Measurements from ENCODE around the gene CACNA2D4.

The CACNA2D4 gene

DNA sequence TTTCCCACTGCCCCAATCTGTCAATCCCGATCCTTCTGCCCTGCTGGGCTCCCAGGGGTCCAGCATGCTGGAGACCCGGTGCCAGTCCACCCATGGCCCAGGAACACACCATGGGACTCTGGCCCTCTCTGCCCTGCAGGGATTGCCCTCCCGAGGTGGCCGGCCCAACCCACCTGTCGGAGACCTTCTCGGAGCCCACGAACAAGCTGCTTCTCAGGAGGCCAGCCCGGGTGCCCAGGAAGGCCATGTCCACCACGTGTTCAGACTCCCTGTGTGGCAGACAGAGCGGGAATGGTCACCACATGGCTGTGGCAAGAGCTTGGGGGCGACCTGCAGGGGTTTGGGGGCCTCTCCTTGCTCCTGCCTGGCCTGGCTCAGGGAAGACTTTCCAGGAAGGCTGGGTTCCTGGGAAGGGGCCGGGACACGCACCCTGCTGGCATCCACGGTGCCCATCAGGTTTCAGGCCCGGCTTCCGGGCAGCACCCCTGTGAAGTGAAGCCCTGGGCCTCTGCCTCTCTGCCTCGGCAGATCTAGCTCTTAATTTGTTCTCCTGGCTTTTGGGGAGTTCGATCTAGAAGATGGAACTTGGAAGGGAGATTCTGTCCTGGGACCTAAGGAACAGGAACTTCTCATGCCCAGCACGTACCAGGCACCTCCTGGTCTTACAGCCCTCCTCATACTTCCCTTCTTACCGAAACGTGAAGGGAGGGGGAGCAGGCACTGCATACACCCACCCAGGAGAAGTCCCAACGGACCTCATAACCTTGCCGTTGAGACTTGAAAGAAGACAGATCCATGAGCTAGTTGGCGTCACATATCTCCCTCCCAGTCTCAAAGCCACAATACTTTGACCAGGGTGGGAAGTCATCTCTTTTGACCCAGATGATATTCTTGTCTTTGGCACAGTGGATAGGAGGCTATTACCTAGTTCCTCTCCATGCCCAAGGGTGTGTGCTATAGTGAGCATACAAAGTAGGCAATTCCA, 71.7 kb downstream of the CACNA2D4 start:
- no peak for DNase-seq (ENCODE audit: low read depth in 1 of 2, low spot score in 1 of 2)

DNA sequence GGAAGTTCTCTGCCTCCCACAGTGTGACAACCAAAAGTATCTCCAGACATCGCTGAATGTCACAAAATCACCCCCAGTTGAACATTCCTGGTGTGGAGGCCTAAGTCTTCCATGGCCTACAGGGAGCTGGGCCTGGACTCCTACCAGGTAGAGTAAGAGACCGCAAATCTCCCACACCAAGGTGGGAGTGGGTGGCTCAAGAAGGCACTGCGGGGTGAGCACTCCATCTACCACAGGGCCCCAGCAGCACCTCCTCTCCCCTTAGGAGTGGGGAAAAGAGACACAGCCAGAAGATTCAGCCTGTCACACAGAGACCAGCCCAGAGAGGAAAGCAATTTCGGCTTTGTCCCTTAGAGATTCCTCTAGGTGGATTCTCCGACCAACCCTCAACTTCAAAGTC, 72.6 kb downstream of the CACNA2D4 start:
- no peak for DNase-seq (ENCODE audit: low read depth in 1 of 2, low spot score in 1 of 2)

DNA sequence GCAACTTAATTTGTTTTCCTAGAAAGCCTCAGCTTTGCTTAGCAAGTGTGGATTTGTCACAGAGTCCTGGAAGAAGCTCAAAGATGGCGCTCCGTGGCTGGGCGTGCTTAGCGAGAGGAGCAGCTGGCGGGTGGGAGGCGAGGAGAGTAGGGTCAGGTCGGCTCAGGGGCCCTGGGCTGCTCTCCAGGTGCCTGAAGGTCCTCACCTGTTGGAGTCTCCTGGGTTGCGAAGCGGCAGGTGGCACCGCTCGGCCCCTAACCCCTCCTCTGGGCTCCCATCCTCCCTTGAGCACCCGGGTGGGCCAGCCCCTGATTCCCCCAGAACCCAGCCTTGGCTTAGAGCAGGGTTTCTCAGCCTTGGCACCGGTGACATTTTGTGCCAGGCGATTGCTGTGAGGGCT, 73.0 kb downstream of the CACNA2D4 start:
- DNase-seq (ENCODE audit: low read depth in 1 of 2, low spot score in 1 of 2): no peak

DNA sequence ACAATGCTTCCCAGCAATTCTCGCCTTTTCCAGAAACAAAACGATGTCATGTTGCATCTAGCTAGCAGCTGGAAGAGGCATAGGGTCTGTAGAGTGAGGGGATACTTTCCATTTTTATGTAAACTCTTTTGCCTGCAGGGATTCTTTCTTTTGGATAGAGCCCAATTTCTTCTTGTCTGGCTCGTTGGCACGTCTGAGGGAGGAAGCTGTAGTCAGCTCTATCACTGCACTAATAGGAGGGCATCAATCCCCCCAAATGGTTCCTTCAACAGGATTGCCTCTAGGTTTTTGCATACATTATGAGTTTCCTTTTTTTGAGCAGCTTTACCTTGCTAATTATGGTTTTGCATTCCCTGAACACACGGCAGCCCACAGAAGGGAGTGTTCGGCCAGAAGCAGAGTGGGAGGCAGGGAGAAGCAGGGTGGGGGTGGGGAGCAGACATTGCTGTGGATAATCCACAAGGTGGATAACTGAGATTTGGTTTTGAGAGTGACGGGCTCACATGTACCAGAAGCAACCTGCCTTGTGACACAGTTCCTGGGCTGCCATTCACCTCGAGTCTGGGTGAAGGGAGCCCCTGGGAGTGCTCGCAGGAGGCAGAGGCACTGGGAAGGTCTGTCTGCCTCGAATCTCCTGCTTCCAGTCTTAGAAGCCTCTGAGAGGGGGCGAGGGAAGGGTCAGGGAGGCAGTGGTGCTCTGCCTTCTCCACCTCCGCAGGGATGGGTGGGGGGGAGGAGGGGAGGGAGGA, 73.6 kb downstream of the CACNA2D4 start:
- no peak for DNase-seq (ENCODE audit: low read depth in 1 of 2, low spot score in 1 of 2)

DNA sequence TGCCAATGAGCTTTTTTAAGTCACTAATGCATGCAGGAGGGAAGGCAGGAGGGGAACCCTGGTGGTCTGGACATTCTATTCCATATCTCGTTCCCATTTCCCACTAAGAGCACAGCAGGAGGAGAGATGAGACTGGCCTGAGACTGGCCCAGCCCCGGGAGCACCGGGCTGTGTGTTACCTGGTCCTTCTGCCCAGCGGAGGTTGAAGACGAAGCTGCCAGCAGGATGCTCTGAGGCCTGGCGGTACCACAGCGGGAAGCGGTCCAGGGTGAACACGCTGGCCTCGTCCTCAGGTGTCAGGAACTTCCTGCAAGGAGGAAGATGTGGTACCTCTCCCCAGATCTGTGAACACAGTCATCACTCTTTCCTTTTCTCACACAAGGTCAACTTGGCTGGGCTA, 74.2 kb downstream of the CACNA2D4 start:
- DNase-seq (ENCODE audit: low read depth in 1 of 2, low spot score in 1 of 2): no peak

DNA sequence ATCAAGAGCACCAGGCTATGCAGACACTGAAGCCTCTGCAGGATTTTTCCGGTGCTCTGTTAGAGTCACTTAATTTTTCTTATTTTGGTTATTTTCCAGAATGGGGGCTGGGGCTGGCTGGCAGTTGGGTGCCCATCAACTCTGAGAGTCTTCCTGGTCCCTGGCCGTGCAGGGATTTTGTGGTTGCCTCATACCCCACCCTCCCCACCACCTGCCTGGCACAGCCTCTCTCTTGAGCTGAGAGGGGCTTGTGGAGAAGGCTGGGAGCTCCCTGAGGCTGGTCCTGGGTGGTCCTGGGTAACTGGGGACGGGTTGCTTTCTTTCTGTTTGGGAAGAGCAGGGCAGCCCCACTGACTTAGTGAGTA, 74.8 kb downstream of the CACNA2D4 start:
- DNase-seq (ENCODE audit: low read depth in 1 of 2, low spot score in 1 of 2): no peak

DNA sequence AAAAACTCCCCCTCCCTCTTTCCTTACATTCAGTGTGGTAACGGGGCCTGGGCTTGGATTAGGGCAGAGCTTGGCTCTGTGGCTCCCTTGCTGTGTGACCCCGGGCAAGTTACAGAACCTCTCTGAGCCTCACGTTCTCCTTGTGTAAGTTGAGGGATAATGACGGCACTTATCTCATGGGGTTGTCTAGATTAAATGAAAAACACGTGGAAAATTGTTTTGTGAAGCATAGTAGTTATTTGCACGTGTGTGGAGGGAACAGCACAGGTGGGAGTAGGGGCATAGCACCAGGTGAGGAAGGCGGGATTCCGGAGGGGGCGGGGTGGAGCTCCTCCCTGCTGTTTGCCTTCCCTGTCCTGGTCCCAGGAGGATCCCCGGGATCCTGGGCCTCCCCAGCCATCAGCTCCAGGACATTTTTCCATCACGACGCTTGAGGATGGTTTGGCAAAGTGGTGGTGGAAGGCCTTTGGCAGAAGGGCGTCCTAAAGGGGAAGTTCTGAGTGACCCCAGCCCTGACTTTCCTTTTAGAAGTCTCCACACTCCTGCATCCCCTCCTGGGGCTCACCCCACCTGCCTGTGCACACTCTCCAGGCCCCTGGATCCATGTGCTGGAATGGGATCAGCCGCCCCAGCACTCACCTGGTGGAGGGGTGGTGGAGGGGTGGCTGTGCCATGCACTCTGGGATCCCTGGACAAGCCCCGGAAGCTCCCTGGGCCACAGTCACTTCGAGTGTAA, 75.4 kb downstream of the CACNA2D4 start:
- DNase-seq (ENCODE audit: low read depth in 1 of 2, low spot score in 1 of 2): no peak

DNA sequence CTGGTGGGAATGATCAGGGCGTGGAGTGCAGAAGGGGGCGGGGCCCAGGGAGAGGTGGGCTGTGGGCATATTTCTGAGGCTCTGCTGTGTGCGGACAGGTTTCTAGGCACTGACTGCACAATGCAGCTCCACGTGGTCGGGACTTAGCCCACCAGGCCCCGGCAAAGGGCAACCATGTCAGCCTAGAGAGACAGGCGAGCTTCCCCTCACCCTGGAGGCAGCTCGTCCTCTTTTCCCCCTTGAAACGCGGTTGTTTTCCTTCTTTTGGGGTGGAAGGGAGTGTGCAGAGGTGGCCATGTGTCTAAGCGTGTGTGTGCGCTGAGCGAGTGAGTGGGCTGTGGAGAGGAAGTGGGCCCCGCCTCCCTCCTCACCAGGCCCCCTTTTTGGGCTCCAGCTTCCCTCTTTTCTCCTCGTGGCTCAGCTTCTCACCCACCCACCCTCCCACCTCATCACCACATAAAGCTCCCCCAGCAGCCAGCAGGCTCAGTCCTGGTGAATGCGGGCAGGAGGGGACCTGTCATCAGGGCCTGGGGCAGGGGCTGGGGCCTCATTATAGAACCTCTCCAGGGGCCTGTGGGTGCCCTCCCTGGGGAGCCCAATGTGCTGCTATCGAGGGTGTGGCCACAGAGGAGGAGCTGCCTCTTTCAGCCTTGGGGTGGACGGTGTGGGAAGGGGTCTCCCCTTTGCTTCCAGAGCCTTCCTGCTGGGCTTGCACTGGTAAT, 76.1 kb downstream of the CACNA2D4 start:
- DNase-seq (ENCODE audit: low read depth in 1 of 2, low spot score in 1 of 2): no peak

DNA sequence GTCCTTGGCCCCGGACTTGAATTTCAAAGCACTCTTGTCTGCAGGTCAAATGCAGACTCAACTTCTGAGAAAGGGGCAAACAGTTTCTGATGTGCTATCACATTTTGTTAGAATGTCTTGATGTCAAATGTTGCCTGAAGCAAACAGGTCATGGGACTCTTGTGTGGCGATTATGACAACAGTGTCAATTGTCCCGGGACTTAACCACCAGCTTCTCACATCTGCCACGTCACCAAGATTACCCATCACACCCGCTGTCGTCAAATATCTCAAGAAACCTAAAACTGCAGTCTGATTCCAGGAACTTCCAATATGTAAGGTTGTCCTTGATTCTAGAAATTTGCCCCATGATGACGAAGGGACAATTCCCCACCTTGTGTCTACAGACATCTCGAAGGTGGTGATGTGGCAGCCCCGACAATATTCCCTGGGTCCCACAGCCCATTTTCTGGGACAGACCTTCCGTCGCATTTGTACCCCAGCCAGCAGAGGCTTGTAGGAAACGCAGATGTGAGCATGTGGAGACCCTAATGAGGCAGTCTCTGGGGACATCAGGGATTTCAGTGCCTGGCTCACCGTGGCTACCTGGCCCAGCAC, 76.8 kb downstream of the CACNA2D4 start:
- no peak for DNase-seq (ENCODE audit: low read depth in 1 of 2, low spot score in 1 of 2)

DNA sequence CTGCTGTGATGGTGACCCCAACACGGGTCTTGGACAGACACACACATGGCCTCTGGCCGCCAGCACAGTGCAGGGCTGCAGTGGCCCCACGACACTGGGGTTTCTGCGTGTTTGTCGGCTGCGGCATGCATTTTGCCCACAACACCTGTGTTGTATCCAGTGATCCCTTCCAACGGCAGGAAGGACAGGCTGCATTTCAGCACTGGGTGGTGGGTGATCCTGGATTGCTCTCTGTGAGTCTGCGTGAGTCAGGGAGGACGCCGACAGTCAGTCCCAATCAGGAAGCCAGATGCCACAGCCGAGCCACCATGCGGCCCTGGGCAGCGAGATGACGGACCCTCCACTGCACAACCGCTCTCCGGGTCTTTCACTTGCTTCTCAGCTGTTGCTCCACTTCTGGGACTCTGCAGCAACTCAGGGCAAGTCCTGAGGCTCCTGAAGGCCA, 77.4 kb downstream of the CACNA2D4 start:
- no peak for DNase-seq (ENCODE audit: low read depth in 1 of 2, low spot score in 1 of 2)

DNA sequence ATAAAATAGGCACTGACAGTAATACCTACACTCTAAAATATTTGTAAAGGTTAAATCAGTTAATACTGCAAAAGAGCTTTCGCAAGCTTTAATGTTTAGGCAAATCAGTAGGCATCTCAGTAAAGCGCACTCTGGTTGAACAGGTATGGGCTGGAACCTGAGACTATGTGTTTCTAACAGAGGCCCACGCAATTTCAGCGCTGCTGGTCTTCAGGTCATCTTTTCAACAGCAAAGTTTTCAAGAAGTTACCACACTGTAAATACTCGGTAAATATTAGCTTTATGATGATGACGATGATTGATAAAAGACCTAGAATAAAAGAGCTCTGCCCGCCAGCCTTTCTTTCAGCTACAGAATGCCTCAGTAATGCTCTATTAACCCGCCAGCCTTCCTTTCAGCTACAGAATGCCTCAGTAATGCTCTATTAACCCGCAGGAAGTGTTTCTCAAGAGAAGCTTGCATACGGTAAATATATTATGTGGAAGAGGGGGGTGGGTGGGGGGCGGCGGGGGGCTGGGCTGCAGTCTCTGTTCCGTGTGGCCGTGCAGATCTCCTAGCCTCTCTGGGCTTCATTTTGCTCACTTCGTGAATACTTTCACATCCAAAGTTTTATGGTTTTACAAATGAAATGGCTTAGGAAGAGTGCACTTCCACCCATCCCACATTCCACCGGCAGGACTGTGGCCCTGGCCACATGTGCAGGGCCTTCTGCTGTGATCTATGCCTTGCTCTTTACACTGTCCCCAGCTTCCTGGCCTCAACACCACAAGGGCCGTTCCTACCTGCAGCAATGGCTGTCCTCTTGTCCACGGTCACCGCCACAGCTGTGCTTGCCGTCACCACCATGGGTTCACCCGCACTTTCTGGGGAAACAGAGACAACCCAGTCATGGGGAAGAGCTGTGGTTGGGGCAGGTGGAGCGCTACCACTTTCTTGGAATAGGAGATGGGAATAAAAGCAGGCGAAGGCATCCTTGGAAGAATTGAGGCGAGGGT, 78.2 kb downstream of the CACNA2D4 start:
- no peak for DNase-seq (ENCODE audit: low read depth in 1 of 2, low spot score in 1 of 2)

DNA sequence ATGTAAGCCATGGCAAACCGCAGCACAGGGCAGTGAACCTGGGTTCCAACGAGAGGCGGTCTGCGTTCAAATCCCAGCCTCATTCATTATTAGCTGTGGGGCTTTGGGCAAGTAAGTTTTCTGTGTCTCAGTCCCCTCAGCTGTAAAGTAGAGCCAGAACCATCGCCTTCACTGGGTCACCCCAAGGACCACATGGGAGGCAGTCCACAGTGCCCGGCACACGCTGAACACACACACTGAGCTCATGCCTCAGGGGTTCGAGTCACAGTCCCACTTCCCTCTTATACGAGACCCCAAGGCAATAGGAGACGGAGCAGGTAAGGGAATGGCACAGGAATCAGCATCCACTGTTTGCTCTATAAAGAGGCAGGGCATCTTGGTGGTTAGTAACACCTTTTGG, 79.0 kb downstream of the CACNA2D4 start:
- no peak for DNase-seq (ENCODE audit: low read depth in 1 of 2, low spot score in 1 of 2)

DNA sequence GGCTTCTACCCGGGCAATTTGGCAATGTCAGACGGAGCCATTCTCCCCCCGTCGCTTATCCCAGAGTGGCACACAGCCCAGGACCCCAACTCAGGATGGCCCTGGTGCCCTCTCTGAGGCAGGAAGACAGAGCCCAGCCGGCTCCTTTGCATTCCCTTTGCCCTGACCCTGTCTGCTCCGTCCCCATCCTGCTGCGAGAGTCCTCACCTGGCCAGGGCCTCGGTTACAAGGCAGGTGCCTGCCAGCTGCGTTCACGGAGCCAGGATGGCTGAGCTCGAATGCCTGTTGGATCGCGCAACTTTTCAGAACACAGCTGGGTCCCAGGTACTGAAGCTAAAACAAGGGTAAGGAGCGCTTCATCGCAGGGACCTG, 79.5 kb downstream of the CACNA2D4 start:
- DNase-seq (ENCODE audit: low read depth in 1 of 2, low spot score in 1 of 2): no peak

DNA sequence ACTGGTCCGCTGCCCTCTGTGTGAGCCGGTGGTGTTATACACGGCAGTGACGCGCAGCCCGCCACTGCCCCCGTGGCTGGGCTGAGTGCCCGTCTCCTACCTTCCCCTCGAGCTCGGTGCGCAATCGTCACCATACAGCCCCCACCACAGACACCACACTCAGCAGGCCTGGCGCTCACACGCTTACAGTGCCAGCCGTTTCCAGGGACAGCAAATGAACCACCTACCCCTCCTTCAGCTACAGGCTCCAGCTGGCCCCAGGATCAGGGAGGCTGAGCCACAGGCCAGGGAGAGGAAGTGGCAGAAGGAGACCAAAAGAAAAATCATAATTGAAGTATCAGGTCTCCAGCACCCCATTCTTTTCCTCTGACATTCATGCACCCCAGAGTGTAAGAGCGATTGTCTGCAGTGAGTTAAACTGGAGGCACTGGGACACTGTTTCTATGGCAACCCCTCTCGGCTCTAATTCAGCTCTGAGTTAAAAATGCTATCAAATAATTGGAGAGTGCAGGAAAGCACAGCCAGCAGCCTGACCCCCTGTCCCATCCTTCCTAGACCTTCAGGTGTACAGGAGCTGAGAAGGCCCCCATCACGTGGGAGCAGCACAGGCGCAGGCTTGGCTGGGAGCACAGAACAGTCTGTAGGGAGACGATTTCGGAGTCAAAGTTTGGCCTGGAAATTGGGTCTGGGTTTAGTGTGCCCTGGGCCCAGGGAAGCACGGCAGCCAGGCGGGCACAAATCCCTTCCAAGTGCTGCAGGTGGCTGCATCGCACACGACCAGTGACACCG, 80.1 kb downstream of the CACNA2D4 start:
- no peak for DNase-seq (ENCODE audit: low read depth in 1 of 2, low spot score in 1 of 2)

DNA sequence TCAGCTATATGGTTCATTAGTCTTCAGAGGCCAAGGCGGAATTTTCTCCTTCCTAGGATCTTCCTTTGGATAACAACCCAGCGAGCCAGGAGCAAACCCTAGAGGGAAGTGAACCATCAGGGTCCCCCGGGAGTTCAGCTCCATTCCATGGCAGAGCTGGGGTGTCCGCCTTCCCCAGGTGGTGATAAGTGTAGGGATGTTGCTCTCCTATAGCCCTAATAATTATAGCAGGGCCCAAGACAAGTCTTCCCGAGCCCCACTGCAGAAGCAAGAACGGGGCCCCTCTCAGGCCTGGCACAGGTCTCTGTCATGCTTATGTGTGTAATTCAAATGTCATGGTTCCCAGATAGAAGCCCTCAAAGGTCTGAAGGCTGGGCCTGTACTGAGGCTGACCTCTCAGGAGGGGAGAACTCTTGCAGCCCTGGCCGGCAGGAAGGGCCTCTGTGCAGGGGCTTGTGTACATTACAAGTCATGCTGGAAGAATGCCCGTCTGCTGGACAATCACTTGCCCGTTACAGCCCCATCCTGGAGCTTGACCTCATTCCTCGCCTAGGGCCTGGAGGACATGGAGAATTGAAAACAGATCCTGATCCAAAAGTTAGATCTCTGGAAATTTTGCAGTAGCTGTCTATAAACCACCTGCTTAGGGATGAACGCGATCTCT, 80.8 kb downstream of the CACNA2D4 start:
- no peak for DNase-seq (ENCODE audit: low read depth in 1 of 2, low spot score in 1 of 2)

DNA sequence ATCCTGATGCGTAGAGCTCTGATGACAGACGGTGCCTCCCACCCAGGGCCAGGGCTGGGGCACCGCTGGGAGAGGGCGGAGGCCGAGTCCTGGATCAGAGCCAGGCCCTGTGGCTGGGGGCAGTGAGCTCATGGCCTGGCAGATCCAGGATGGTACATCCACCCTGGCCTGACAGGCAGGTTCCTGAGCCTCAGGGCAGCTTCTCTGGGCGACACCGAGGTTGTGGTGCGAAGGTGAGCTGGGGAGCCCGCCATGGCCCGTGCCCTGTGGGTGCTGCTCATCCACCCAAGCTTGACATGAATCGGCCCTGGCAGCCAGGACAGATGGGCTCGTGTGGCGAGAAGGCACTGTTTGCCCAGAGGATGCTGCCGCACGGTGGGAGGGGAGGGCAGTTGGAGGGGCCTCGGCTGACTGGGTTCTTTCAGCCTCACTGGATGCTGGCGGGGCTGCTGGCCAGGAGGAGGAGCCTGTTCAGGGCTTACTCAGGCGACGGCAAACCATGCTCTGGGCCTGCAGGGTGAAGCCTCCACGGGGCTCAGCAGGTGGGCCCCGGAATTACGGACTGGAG, 81.5 kb downstream of the CACNA2D4 start:
- DNase-seq (ENCODE audit: low read depth in 1 of 2, low spot score in 1 of 2): no peak

DNA sequence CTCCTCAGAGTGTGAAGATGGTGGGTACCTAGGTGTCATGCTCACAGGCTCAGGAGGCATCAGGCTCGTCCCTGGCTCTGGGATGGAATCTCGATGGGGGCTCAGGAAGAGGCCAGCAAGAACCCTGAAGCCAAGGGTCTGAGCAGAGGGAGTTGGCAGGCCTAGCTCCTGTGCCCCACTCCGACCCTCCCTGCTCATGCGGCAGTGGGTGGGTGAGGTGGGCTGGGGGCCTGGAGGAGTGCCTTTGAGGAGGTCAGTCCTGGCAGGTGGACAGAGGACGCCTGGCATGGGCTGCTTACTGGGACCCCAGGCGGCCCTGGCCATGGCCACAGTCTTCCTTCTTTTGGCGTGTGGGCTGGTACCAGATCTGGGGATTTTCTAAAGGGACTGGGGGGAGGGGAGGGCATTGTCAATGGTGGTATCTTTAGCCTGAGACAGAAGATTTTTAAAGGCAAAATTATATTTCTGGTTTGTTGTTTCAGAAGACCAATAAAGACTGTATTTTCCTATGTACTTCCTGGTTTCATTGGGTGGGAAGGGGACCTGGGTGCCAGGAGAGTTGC, 82.1 kb downstream of the CACNA2D4 start:
- DNase-seq (ENCODE audit: low read depth in 1 of 2, low spot score in 1 of 2): no peak
